Esophagus muscularis mucosa (tissue), 3 donors: ENCODE results near the gene ITLN1.
"Not testable (repeated sequence)": the region's sequence is repeated elsewhere in the genome, so short reads cannot be mapped to it uniquely, and the experiment has no call there.

Experiments used
- POLR2A ChIP-seq: fragments of 450-650 bp; IDR thresholded peaks from one replicate; pipeline ENCODE4 v1.6.1; 2017; ENCODE audit warnings: antibody characterized with exemption, moderate library complexity, mild to moderate bottlenecking, low read depth
- POLR2AphosphoS5 ChIP-seq, 2 donors: sonication (generic); formaldehyde crosslinking; IDR thresholded peaks; one replicate each; pipeline ENCODE4 v1.6.1; 2017; ENCODE audit warnings: antibody characterized with exemption in 2 of 2
- TF ChIP-seq, protein P1 (sequence below), 3 experiments: fragments of 200-600 bp in 2 of 3; fragments of 450-650 bp in 1 of 3; sonication (generic) in 2 of 3; IDR thresholded peaks; one replicate each; pipeline ENCODE4 v1.5.1; 2017 to 2019; ENCODE audit warnings: antibody characterized with exemption in 3 of 3, mild to moderate bottlenecking in 2 of 3, moderate library complexity in 1 of 3

DNA sequence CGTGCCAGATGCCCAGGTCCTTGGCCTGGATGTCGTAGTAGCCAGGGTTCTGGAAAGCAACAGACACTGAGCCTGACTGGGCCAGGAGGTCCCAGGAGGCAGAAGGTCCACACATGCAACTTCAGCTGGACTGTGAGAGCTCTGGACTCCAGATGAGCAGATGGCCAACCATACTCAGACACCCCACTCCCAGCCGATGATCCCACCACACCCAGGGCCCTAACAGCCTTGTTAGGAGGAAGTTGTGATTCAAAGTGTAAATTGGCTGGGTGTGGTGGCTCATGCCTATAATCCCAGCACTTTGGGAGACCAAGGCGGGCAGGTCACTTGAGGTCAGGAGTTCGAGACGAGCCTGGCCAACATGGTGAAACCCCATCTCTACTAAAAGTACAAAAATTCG, 3.7 kb downstream of the ITLN1 start:
- TF ChIP-seq, protein P1, sequence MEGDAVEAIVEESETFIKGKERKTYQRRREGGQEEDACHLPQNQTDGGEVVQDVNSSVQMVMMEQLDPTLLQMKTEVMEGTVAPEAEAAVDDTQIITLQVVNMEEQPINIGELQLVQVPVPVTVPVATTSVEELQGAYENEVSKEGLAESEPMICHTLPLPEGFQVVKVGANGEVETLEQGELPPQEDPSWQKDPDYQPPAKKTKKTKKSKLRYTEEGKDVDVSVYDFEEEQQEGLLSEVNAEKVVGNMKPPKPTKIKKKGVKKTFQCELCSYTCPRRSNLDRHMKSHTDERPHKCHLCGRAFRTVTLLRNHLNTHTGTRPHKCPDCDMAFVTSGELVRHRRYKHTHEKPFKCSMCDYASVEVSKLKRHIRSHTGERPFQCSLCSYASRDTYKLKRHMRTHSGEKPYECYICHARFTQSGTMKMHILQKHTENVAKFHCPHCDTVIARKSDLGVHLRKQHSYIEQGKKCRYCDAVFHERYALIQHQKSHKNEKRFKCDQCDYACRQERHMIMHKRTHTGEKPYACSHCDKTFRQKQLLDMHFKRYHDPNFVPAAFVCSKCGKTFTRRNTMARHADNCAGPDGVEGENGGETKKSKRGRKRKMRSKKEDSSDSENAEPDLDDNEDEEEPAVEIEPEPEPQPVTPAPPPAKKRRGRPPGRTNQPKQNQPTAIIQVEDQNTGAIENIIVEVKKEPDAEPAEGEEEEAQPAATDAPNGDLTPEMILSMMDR (IDR thresholded peaks at IDR 0.05) = not testable (repeated sequence)
- TF ChIP-seq POLR2A; POLR2AphosphoS5 (IDR thresholded peaks at IDR 0.05): not testable (repeated sequence)
